B cell (primary cell): ENCODE results near the gene SLC18B1. TPM values are rescaled to one million over a fixed set of nuclear protein-coding genes. Genes with fewer than 3 reads are reported as not detected.

Experiments used
- ATAC-seq: fragments of 200-7000 bp; cut with Tn5 transposase; one replicate; pipeline ENCODE4 v1.10.0; 2021; ENCODE audit warnings: low read depth, mild to moderate bottlenecking, moderate number of reproducible peaks, moderate library complexity
- CTCF ChIA-PET: fragments of 350-600 bp; sonication (Branson Sonifier 250); formaldehyde crosslinking; loops from one replicate; lab custom pipeline; 2021; ENCODE audit warnings: antibody characterized with exemption, inconsistent platforms; lab: Charles Lee
- POLR2A ChIA-PET: fragments of 350-600 bp; sonication (Branson Sonifier 250); formaldehyde crosslinking; loops from one replicate; lab custom pipeline; 2021; ENCODE audit warnings: antibody characterized with exemption; lab: Charles Lee
- DNase-seq: peaks from one replicate; pipeline ENCODE4 v3.0.0; 2013
- H2AFZ ChIP-seq: 2 replicates; pipeline ENCODE4 v1.6.1; 2012; ENCODE audit warnings: mild to moderate bottlenecking, low read depth, low read length; ENCODE audit not compliant: insufficient read depth, poor library complexity, severe bottlenecking
- H3K27ac ChIP-seq, 2 donors: 1 replicate in 1 of 2; 2 replicates in 1 of 2; pipeline ENCODE4 v1.5.1; 2012 to 2013; ENCODE audit warnings: low read length in 2 of 2, mild to moderate bottlenecking in 2 of 2, moderate library complexity in 1 of 2
- H3K27me3 ChIP-seq, 4 experiments: fragments of 200-600 bp in 1 of 4; sonication (generic) in 1 of 4; replicated peaks in 1 of 4; 1 replicate in 2 of 4; 2 replicates in 2 of 4; pipeline versions ENCODE4 v1.6.1 to v1.7.0; 2013 to 2016; ENCODE audit warnings: low read length in 3 of 4, mild to moderate bottlenecking in 2 of 4, mixed read lengths in 1 of 4, moderate library complexity in 1 of 4; ENCODE audit not compliant: insufficient read depth in 4 of 4, control insufficient read depth in 3 of 4; ENCODE audit errors: control extremely low read depth in 1 of 4
- H3K36me3 ChIP-seq, 2 experiments: replicated peaks in 1 of 2; 1 replicate in 1 of 2; 2 replicates in 1 of 2; pipeline versions ENCODE4 v1.6.1 to v1.7.1; 2013; ENCODE audit warnings: low read length in 1 of 2; ENCODE audit not compliant: insufficient read depth in 2 of 2, control insufficient read depth in 1 of 2; ENCODE audit errors: control extremely low read depth in 1 of 2, extremely low read depth in 1 of 2
- H3K4me1 ChIP-seq, 2 donors: fragments of 200-600 bp in 1 of 2; sonication (generic) in 1 of 2; 1 replicate in 1 of 2; 2 replicates in 1 of 2; pipeline versions ENCODE4 v1.5.1 to v1.6.1; 2013 to 2017; ENCODE audit warnings: low read length in 2 of 2; ENCODE audit not compliant: control insufficient read depth in 2 of 2, insufficient read depth in 2 of 2
- H3K4me2 ChIP-seq: replicated peaks from 2 replicates; pipeline ENCODE3; 2012; ENCODE audit warnings: mild to moderate bottlenecking, low read depth, low read length; ENCODE audit not compliant: poor library complexity, severe bottlenecking
- H3K4me3 ChIP-seq, 5 experiments: fragments of 200-600 bp in 1 of 5; sonication (generic) in 1 of 5; 1 replicate in 3 of 5; 2 replicates in 2 of 5; pipeline versions ENCODE4 v1.5.1 to v1.7.0; 2011 to 2016; ENCODE audit warnings: low read length in 4 of 5, mild to moderate bottlenecking in 4 of 5, low read depth in 2 of 5, control low read depth in 1 of 5, moderate library complexity in 1 of 5; ENCODE audit not compliant: insufficient read depth in 1 of 5; ENCODE audit errors: control extremely low read depth in 1 of 5, extremely low read depth in 1 of 5
- H3K79me2 ChIP-seq: fragments of 200-600 bp; sonication (generic); one replicate; pipeline ENCODE4 v1.6.0; 2016; ENCODE audit warnings: low read length; ENCODE audit not compliant: control insufficient read depth, insufficient read depth
- H3K9ac ChIP-seq: fragments of 200-600 bp; sonication (generic); 2 replicates; pipeline ENCODE4 v1.6.1; 2017; ENCODE audit warnings: mild to moderate bottlenecking, low read length, moderate library complexity
- H3K9me3 ChIP-seq, 3 donors: one replicate each; pipeline versions ENCODE4 v1.6.1 to v1.7.1; 2013; ENCODE audit warnings: low read length in 2 of 3; ENCODE audit not compliant: control insufficient read depth in 2 of 3, insufficient read depth in 1 of 3; ENCODE audit errors: control extremely low read depth in 1 of 3
- H4K20me1 ChIP-seq: 2 replicates; pipeline ENCODE4 v1.6.0; 2012; ENCODE audit warnings: mild to moderate bottlenecking, low read length; ENCODE audit not compliant: insufficient read depth, control insufficient read depth, poor library complexity, severe bottlenecking
- H3K27ac Mint-ChIP-seq: one replicate; pipeline ENCODE4 v1.8.0; 2021; ENCODE audit warnings: mixed read lengths
- H3K27me3 Mint-ChIP-seq: one replicate; pipeline ENCODE4 v1.8.0; 2021; ENCODE audit warnings: mixed read lengths
- H3K4me1 Mint-ChIP-seq: one replicate; pipeline ENCODE4 v1.8.0; 2021; ENCODE audit warnings: mixed read lengths
- H3K4me3 Mint-ChIP-seq: one replicate; pipeline ENCODE4 v1.8.0; 2021; ENCODE audit warnings: mixed read lengths
- H3K9me3 Mint-ChIP-seq: one replicate; pipeline ENCODE4 v1.8.0; 2022; ENCODE audit warnings: mixed read lengths; ENCODE audit not compliant: insufficient read depth
- CTCF ChIP-seq: fragments of 200-600 bp; IDR thresholded peaks from one replicate; pipeline ENCODE4 v1.8.0; 2022; ENCODE audit warnings: antibody characterized with exemption, mild to moderate bottlenecking
- EZH2 ChIP-seq: IDR thresholded peaks from 2 replicates; pipeline ENCODE4 v1.6.1; 2012; ENCODE audit warnings: borderline replicate concordance, low read depth, mild to moderate bottlenecking, moderate library complexity, low read length; ENCODE audit not compliant: insufficient read depth, poor library complexity, severe bottlenecking
- WGBS: methylation state at CpG from one replicate; pipeline ENCODE4 v1.1.5; 2013; ENCODE audit warnings: missing lambda C conversion rate; ENCODE audit not compliant: insufficient coverage; 5-methylcytosine and 5-hydroxymethylcytosine counted together
- intact Hi-C: fragments of 100-400 bp; cut with micrococcal nuclease; formaldehyde crosslinking; loops from one replicate; pipeline ENCODE4 v1.10.0; 2022
- polyA plus RNA-seq: library from polyadenylated mRNA; depleted of rRNA; stranded (reverse); fragments of >200 nt; gene quantifications from 2 replicates; pipeline ENCODE4 v1.2.3, GENCODE V29; 2012
- total RNA-seq, 2 donors: library from RNA; stranded (reverse); fragments of 120-200 nt in 1 of 2; gene quantifications; 1 replicate in 1 of 2; 2 replicates in 1 of 2; pipeline versions ENCODE4 v1.2.3 to v1.2.4, GENCODE V29; 2013 to 2022

Gene SLC18B1
- total and polyA plus RNA-seq, 2 donors (not counting 1 experiment from before 2014, with no cell fraction given): 9.6 to 21.4 TPM

DNA sequence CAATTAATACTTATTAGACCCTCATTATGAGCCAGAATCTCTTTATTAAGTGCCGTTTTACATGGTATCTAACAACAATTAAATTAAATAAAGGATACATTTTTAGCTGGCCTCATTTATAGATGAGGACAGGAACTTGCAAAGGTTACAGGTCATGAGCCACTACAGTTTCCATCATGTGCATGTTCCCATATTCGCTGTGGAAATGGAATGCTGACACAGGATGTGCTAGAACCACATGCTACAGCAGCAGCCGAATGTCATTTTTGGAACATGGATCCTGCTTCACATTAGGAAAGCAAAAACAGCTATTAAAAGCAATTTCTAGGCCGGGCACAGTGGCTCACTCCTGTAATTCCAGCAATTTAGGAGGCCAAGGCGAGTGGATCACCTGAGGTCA is 5.9 kb downstream of the SLC18B1 start:
- ChIA-PET POLR2A (interaction anchor here (1.0 kb wide), 1 partner anchor 22 kb away, joined by 3 read pairs; the partner anchor contains the start of gene RPS12), CTCF (interaction anchor here (1.3 to 2.5 kb wide), 2 partner anchors 24 to 123 kb away, joined by 3 to 12 read pairs; no protein-coding TSS in a partner anchor)
- no peak for TF ChIP-seq EZH2
- TF ChIP-seq CTCF: no peak
- DNase-seq (no peak), ATAC-seq (no peak)
- Histone ChIP-seq H3K9me3 (no peaks in the 10 kb centered on the region), H3K9ac (no peak overlapping the region), H3K79me2 (peaks cover 5% of the 10 kb centered on the region), H3K36me3 (peaks cover 7 to 29% of the 10 kb centered on the region in 2 experiments), H3K27ac (no peak overlapping the region), H3K4me1 (peaks cover 3% of the 10 kb centered on the region in 2 donors), H2AFZ (no peak overlapping the region), H3K27me3 (no peaks in the 10 kb centered on the region), H4K20me1 (no peaks in the 10 kb centered on the region), H3K4me2 (no peak overlapping the region), H3K4me3 (no peak overlapping the region)
- intact Hi-C loops: no loop called here
- H3K4me3 Mint-ChIP-seq: no peak overlapping the region
- H3K27me3 Mint-ChIP-seq: no peaks in the 10 kb centered on the region
- 100% methylated on average over 3 of the region's 5 CpGs for WGBS
- H3K4me1 Mint-ChIP-seq: peaks cover 14% of the 10 kb centered on the region
- no peak overlapping the region for H3K27ac Mint-ChIP-seq
- H3K9me3 Mint-ChIP-seq: no peaks in the 10 kb centered on the region

GRCh38 chr6:132790450-132790849 is 8.0 kb downstream of the SLC18B1 start:
- H3K27ac ChIP-seq: no peak overlapping the region
- H2AFZ ChIP-seq: no peak overlapping the region
- peaks cover 12 to 31% of the 10 kb centered on the region in 2 experiments for H3K36me3 ChIP-seq
- no peak for ATAC-seq
- TF ChIP-seq CTCF: no peak
- TF ChIP-seq EZH2: no peak
- H3K9me3 ChIP-seq: no peaks in the 10 kb centered on the region
- H3K4me2 ChIP-seq: no peak overlapping the region
- DNase-seq: no peak
- H3K4me3 ChIP-seq: no peak overlapping the region
- Mint-ChIP-seq H3K4me3 (no peak overlapping the region), H3K9me3 (no peaks in the 10 kb centered on the region), H3K27ac (no peak overlapping the region), H3K4me1 (peaks cover 5% of the 10 kb centered on the region), H3K27me3 (no peaks in the 10 kb centered on the region)
- no peak overlapping the region for H3K9ac ChIP-seq
- H3K4me1 ChIP-seq: no peaks in the 10 kb centered on the region
- CTCF ChIA-PET: interaction anchor here (1.0 to 1.5 kb wide), 2 partner anchors 23 to 28 kb away, joined by 3 to 5 read pairs; no protein-coding TSS in a partner anchor
- POLR2A ChIA-PET: no interaction called here
- no peaks in the 10 kb centered on the region for H3K79me2 ChIP-seq
- H4K20me1 ChIP-seq: no peaks in the 10 kb centered on the region
- no peaks in the 10 kb centered on the region for H3K27me3 ChIP-seq
- intact Hi-C loops: no loop called here
